Measurements from ENCODE around the gene OR52B2.

The OR52B2 gene

GRCh38 chr11:6170226-6170625 is at the start of gene OR52B2:
TSS of gene OR52B2 (minus strand) at chr11:6170326. CDS start at chr11:6170326, 0 bp downstream.
- peaks cover under 1% of the 10 kb centered on the region for H3K9me3 Mint-ChIP-seq
- H3K4me3 Mint-ChIP-seq, result no peak within 1 kb of the TSS
- no peak within 1 kb of the TSS for H3K27ac Mint-ChIP-seq
- no peaks in the 10 kb centered on the region for H3K36me3 Mint-ChIP-seq (ENCODE audit: low read depth)
- no peaks in the 10 kb centered on the region for H3K4me1 Mint-ChIP-seq (ENCODE audit: low read depth)
- intact Hi-C loops (cut with micrococcal nuclease), result no loop called here
- peaks cover 7% of the 10 kb centered on the region for H3K27me3 Mint-ChIP-seq

DNA sequence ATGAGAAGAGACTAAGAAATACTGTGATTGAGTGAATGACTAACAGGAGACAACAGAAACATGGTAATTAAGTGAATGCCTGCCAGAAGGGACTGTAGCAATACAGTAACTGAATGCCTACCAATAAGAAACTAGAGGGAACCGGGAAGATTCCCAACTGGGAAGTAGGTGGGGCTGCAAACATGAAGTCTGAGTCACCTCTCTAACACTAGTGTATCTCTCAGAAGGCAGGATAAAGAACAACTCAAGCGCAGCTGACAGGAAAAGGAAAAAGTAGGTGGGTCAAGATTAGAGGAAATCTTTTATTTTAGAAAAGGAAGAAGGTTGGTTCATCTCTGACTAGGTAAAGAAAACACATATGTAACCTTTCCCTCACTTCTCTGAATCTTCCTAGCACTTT is 49.2 kb upstream of the OR52B2 start:
- intact Hi-C loops (cut with micrococcal nuclease), result no loop called here
- Mint-ChIP-seq H3K4me1 (ENCODE audit: low read depth) (peaks cover 33% of the 10 kb centered on the region), H3K4me3 (no peak overlapping the region), H3K36me3 (ENCODE audit: low read depth) (peaks cover 32% of the 10 kb centered on the region), H3K27ac (no peak overlapping the region), H3K27me3 (no peaks in the 10 kb centered on the region), H3K9me3 (no peaks in the 10 kb centered on the region)

DNA sequence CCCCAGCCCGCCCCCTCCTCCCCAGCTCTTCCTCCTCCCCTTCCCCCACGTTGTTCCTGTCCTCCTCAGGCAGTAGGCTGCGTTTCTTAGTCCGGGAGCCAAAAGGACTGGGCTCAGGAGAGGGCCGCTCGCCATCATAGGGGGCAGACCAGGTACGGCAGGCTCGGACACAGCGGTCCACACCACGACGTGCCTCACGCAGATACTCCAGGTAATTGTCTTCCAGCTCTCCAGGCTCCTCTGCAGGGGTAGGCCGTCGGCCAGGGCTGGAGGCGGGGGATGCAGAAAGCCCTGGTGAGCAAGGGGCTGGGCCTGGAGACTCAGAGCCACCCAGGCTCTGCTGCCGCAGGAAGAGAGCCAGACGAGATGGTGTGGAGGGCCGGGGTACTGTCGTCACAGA is 47.6 kb upstream of the OR52B2 start:
- Mint-ChIP-seq H3K27me3 (no peaks in the 10 kb centered on the region), H3K4me1 (ENCODE audit: low read depth) (peaks cover 33% of the 10 kb centered on the region), H3K4me3 (no peak overlapping the region), H3K9me3 (no peaks in the 10 kb centered on the region), H3K27ac (peak overlapping the region; percentile 6), H3K36me3 (ENCODE audit: low read depth) (peaks cover 16% of the 10 kb centered on the region)
- intact Hi-C loops (cut with micrococcal nuclease), result no loop called here

GRCh38 chr11:6216501-6216900 is 46.4 kb upstream of the OR52B2 start:
- no peaks in the 10 kb centered on the region for H3K9me3 Mint-ChIP-seq
- H3K27ac Mint-ChIP-seq, result no peak overlapping the region
- no peak overlapping the region for H3K4me3 Mint-ChIP-seq
- no peaks in the 10 kb centered on the region for H3K27me3 Mint-ChIP-seq
- H3K4me1 Mint-ChIP-seq (ENCODE audit: low read depth), result peaks cover 23% of the 10 kb centered on the region
- intact Hi-C loops (cut with micrococcal nuclease), result no loop called here
- H3K36me3 Mint-ChIP-seq (ENCODE audit: low read depth), result peaks cover 4% of the 10 kb centered on the region

- Mint-ChIP-seq H3K36me3 (ENCODE audit: low read depth) (no peaks in the 10 kb centered on the region), H3K4me3 (no peak overlapping the region), H3K9me3 (no peaks in the 10 kb centered on the region), H3K27ac (no peak overlapping the region), H3K4me1 (ENCODE audit: low read depth) (peaks cover 16% of the 10 kb centered on the region), H3K27me3 (no peaks in the 10 kb centered on the region)
- intact Hi-C loops (cut with micrococcal nuclease), result no loop called here
These were observed 44.4 kb upstream of the OR52B2 start for GRCh38 chr11:6214530-6214929.

DNA sequence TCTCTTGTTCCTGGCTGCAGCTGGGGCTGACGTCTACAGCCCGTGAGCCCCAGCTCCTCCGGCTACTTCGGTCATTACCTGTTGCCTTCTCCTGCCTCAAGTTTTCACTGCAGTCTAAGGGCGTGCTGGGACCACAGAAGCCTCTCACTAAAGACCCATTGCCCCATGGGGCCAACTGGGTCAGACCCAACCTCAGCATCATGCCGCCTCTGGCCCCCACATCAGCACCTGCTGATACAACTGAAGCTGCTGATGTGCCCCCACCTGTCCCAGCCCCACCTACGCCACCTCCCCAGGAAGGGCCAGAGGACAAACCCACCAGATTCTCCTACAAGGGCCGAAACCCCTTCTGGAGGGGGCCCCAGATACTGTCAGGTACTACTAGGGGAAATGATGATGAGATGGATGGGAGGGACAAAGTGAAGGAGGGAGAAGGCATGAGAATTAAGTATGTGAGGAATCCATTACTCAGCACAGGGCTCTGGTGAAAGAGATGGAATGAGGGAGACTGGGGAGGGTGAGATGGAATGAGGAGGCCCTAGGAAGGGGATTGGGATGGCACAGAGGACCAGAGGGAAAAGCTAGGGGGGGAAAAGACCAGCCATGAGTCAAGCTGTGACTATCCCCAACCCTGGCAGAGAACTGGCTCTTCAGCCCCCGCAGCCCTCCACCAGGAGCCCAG is 40.3 kb upstream of the OR52B2 start:
- intact Hi-C loops (cut with micrococcal nuclease), result no loop called here
- Mint-ChIP-seq H3K27ac (no peak overlapping the region), H3K4me3 (no peak overlapping the region), H3K27me3 (no peaks in the 10 kb centered on the region), H3K36me3 (ENCODE audit: low read depth) (peaks cover 15% of the 10 kb centered on the region), H3K4me1 (ENCODE audit: low read depth) (peaks cover 6% of the 10 kb centered on the region), H3K9me3 (no peaks in the 10 kb centered on the region)

DNA sequence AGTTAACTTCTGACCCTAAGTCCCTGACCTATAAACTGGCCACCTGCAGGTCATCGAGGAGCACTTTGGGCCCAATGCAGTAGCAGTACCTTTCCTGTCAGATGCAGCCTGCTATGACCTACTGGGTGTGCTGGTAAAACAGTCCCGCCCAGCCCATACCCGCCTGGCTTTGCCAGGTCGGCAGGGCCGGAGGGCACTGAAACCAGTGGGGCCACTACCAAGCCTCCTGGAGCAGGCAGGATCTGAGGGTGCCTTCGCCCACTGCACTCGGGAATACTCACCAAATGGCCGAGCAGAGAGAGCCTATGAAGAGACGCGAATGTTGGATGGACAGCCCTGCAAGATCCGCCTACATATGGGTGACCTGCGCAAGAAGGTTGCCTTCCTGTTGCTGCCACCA is 39.7 kb upstream of the OR52B2 start:
- Mint-ChIP-seq H3K9me3 (no peaks in the 10 kb centered on the region), H3K27me3 (no peaks in the 10 kb centered on the region), H3K36me3 (ENCODE audit: low read depth) (peaks cover 19% of the 10 kb centered on the region), H3K4me1 (ENCODE audit: low read depth) (peaks cover 11% of the 10 kb centered on the region), H3K4me3 (no peak overlapping the region), H3K27ac (no peak overlapping the region)
- intact Hi-C loops (cut with micrococcal nuclease), result no loop called here

DNA sequence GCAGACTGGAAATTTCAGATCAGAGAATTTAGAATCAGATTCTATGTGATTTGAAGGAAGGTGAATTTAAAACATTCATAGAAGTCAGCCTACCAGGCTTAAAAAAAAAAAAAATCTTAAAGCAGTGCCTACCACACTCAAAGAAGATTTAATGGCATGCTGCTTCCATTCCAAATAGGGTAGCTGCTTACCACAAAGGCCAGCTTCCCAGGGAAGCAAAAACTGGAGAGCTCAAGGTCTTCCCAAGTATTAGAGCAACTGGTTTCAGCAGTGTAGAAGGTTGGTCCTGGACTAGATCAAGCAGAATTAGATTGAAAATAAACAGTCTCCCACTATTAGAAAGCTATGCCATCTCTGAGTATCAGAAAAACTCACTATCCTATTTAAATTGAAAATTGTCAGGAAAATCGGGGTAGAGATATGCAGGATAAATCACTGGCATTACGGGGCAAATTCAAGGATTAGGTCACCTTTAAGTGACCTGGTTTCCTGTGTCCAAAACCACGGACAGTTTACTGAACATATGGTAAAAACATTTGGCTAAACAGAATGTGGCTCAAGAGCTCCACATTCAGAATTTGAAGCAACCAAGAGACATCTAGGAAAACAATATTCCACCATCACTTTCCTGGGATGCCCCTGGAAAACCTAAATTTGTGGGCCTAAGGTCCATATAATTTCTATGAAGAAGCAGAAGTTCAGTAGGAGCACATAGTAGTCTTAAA is 36.5 kb upstream of the OR52B2 start:
- Mint-ChIP-seq H3K9me3 (no peaks in the 10 kb centered on the region), H3K4me3 (no peak overlapping the region), H3K27me3 (no peaks in the 10 kb centered on the region), H3K36me3 (ENCODE audit: low read depth) (peaks cover 38% of the 10 kb centered on the region), H3K27ac (no peak overlapping the region), H3K4me1 (ENCODE audit: low read depth) (peaks cover 36% of the 10 kb centered on the region)
- intact Hi-C loops (cut with micrococcal nuclease), result no loop called here

DNA sequence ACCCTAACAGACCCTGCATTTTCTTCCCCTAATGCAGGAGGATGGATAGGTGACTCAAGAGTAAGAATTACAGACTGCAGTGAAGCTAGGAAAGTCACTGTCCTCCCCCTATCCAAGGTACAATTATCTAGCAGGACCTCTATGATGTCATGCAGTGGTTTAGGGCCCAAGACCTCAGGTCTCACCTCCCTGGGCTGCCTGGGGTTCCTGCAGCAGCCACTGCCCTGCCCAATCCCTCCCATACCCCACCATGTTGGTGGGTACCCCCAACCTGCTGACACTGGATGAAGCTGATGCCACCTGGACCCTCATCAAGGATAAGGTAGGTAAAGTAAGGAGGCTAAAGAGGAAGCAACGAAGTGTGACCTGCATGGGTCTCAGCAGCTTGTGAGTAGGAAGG is 35.2 kb upstream of the OR52B2 start, which contains the start of gene C11orf42:
TSS of gene C11orf42 (plus strand) at position 192 of the 400 bp plus-strand sequence. CDS start at position 251, 59 bp downstream.
- no peak within 1 kb of the TSS for H3K27ac Mint-ChIP-seq
- H3K4me3 Mint-ChIP-seq, result no peak within 1 kb of the TSS
- H3K36me3 Mint-ChIP-seq (ENCODE audit: low read depth), result peaks cover 38% of the 10 kb centered on the region
- intact Hi-C loops (cut with micrococcal nuclease), result no loop called here
- H3K4me1 Mint-ChIP-seq (ENCODE audit: low read depth), result peaks cover 48% of the 10 kb centered on the region
- no peaks in the 10 kb centered on the region for H3K27me3 Mint-ChIP-seq
- H3K9me3 Mint-ChIP-seq, result peaks cover 6% of the 10 kb centered on the region

- H3K36me3 Mint-ChIP-seq (ENCODE audit: low read depth), result peaks cover 38% of the 10 kb centered on the region
- no peak overlapping the region for H3K27ac Mint-ChIP-seq
- intact Hi-C loops (cut with micrococcal nuclease), result no loop called here
- H3K4me1 Mint-ChIP-seq (ENCODE audit: low read depth), result peaks cover 55% of the 10 kb centered on the region
- no peaks in the 10 kb centered on the region for H3K27me3 Mint-ChIP-seq
- peaks cover 7% of the 10 kb centered on the region for H3K9me3 Mint-ChIP-seq
- H3K4me3 Mint-ChIP-seq, result no peak overlapping the region
These were observed 34.6 kb upstream of the OR52B2 start for GRCh38 chr11:6204706-6205105.

DNA sequence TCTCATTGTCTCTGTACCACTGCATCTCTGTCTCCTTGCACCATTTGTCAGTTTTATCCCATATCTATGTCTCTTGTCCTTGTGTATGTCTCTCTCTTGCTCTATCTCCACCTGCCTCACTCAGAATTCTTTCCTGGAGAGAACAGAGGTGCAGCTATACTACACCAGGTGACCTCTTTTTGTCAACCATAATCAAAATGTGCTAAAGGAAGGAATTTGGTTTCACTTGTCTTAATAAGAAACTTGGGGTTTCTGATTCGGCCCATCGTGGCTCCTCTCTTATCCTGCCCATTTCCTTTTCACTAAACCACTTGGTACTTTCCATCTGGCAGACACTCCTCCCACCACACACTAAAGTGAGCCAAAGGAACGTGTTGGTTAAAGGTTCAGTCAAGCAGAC is 33.2 kb upstream of the OR52B2 start:
- no peak overlapping the region for H3K27ac Mint-ChIP-seq
- H3K36me3 Mint-ChIP-seq (ENCODE audit: low read depth), result peaks cover 38% of the 10 kb centered on the region
- intact Hi-C loops (cut with micrococcal nuclease), result no loop called here
- H3K9me3 Mint-ChIP-seq, result peaks cover 7% of the 10 kb centered on the region
- H3K4me1 Mint-ChIP-seq (ENCODE audit: low read depth), result peaks cover 62% of the 10 kb centered on the region
- H3K4me3 Mint-ChIP-seq, result no peak overlapping the region
- no peaks in the 10 kb centered on the region for H3K27me3 Mint-ChIP-seq

DNA sequence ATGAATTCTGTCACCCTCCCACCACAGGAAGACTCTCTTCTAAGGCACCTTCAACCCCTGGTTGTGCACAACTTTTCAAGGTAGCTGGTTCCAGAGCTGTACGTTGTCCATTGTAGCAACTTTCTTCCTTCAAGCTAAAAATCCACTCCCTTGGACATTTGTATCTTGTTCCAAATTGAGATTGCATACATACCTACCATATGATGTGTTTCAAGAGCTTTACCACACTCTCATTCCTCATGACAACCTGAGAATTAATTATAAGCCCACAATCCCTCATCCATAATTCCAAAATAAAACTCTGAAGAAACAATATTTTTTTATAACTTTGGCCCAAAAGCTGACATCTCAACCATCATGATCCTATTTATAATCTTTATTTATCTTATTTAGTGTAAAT is 31.9 kb upstream of the OR52B2 start:
- H3K4me3 Mint-ChIP-seq, result no peak overlapping the region
- intact Hi-C loops (cut with micrococcal nuclease), result no loop called here
- no peak overlapping the region for H3K27ac Mint-ChIP-seq
- H3K27me3 Mint-ChIP-seq, result no peaks in the 10 kb centered on the region
- H3K36me3 Mint-ChIP-seq (ENCODE audit: low read depth), result peaks cover 38% of the 10 kb centered on the region
- H3K9me3 Mint-ChIP-seq, result peaks cover 7% of the 10 kb centered on the region
- peaks cover 62% of the 10 kb centered on the region for H3K4me1 Mint-ChIP-seq (ENCODE audit: low read depth)

DNA sequence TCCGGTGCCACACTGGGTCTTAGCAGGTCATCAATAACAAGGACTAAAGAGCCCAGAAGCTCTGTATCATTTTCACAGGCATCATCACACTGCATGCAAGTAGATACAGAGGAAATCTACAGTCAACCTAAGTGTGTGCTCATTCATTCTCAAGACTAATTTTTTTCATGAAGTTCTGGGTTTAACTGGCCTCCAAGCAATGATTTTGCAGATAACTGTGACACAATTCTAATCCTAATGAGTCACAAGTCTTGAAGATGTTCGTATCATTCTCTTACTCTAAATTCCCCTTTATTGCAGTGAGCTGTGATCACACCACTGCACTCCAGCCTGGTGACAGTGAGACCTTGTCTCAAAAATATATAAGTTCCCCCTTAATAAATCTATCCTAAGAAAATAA is 31.4 kb upstream of the OR52B2 start:
- Mint-ChIP-seq H3K27ac (peak overlapping the region; percentile 72), H3K9me3 (peaks cover 7% of the 10 kb centered on the region), H3K4me3 (no peak overlapping the region), H3K27me3 (no peaks in the 10 kb centered on the region), H3K36me3 (ENCODE audit: low read depth) (peaks cover 33% of the 10 kb centered on the region), H3K4me1 (ENCODE audit: low read depth) (peaks cover 62% of the 10 kb centered on the region)
- intact Hi-C loops (cut with micrococcal nuclease), result no loop called here

DNA sequence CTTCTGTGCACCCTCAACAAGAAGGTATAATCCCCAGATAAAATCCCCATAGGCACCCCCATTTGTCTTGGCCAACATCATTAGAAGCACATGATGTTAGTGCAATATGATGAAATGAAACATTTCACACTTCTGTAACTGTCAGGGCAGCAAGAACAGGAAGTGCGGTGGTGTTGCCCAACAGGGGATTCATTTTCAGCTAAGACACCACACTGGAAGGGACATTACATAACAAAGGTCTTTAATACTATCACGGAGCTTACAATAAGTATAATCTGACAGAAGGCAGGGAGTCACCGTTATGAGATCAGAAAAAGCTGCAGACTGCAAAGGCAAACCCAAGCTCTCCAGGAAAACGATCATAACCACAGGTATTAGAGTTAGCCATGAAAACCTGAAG is 30.8 kb upstream of the OR52B2 start:
- intact Hi-C loops (cut with micrococcal nuclease), result no loop called here
- Mint-ChIP-seq H3K4me1 (ENCODE audit: low read depth) (peaks cover 62% of the 10 kb centered on the region), H3K27me3 (no peaks in the 10 kb centered on the region), H3K36me3 (ENCODE audit: low read depth) (peaks cover 28% of the 10 kb centered on the region), H3K4me3 (no peak overlapping the region), H3K27ac (peak overlapping the region; percentile 72), H3K9me3 (peaks cover 7% of the 10 kb centered on the region)

Data from dendritic cell treated with granulocyte-macrophage colony-stimulating factor and Interleukin-4, amounts not matched to agents 40 ng/mL and 50 ng/mL, for 4 days (primary cell).